ENCODE data around the gene TRMT2A. TPM values are rescaled to one million over a fixed set of nuclear protein-coding genes. Genes with fewer than 3 reads are reported as not detected.
A peak's percentile ranks its signal among the peaks of the same experiment; 100 is the strongest.

Gene TRMT2A
- total RNA-seq, 4 donors from 2014 or later, result 34.0 to 36.7 (median 35.0) TPM

GRCh38 chr22:20083157-20083890 lies 33.7 kb downstream of the TRMT2A start:
- 82% methylated on average over 10 of the region's 10 CpGs for WGBS
- Histone ChIP-seq H3K9me3 (no peaks in the 10 kb centered on the region), H3K4me1 (peaks cover 49 to 60% (median 53%) of the 10 kb centered on the region in 4 donors), H3K27me3 (no peaks in the 10 kb centered on the region), H3K36me3 (peaks cover 26 to 29% (median 28%) of the 10 kb centered on the region in 4 donors), H3K4me3 (no peak overlapping the region), H3K27ac (replicated peaks in 1 of 4) (peak overlapping the region in 1 of 4 donors; percentile 95)
- intact Hi-C loops (cut with DNase I), result loop anchor here (5.0 kb wide), 1 partner anchor 66 kb away; the partner anchor contains the start of gene ARVCF
- DNase-seq (ENCODE audit: extremely low spot score), result no peak
- TF ChIP-seq POLR2AphosphoS5 (IDR thresholded peaks at IDR 0.05) (no peak), POLR2A (IDR thresholded peaks at IDR 0.05; ENCODE audit: low read depth) (no peak), EP300 (IDR thresholded peaks at IDR 0.05) (no peak), CTCF (IDR thresholded peaks at IDR 0.05) (no peak)

- intact Hi-C loops (cut with DNase I), result loop anchor here (5.0 kb wide), 1 partner anchor 64 kb away; the partner anchor contains the start of gene ARVCF
- TF ChIP-seq CTCF (IDR thresholded peaks at IDR 0.05) (no peak), POLR2AphosphoS5 (IDR thresholded peaks at IDR 0.05) (no peak), POLR2A (IDR thresholded peaks at IDR 0.05; ENCODE audit: low read depth) (no peak), EP300 (IDR thresholded peaks at IDR 0.05) (no peak)
- Histone ChIP-seq H3K4me1 (peaks cover 49 to 60% (median 53%) of the 10 kb centered on the region in 4 donors), H3K27me3 (no peaks in the 10 kb centered on the region), H3K9me3 (no peaks in the 10 kb centered on the region), H3K36me3 (peaks cover 3 to 6% (median 5%) of the 10 kb centered on the region in 4 donors), H3K27ac (replicated peaks in 1 of 4) (peak overlapping the region; percentile 87 to 96 (median 92)), H3K4me3 (peak overlapping the region; percentile 78 to 89 (median 82))
- no peak for DNase-seq (ENCODE audit: extremely low spot score)
- WGBS, result 6% methylated on average over 25 of the region's 27 CpGs
These were observed 36.0 kb downstream of the TRMT2A start for GRCh38 chr22:20080776-20081654.

DNA sequence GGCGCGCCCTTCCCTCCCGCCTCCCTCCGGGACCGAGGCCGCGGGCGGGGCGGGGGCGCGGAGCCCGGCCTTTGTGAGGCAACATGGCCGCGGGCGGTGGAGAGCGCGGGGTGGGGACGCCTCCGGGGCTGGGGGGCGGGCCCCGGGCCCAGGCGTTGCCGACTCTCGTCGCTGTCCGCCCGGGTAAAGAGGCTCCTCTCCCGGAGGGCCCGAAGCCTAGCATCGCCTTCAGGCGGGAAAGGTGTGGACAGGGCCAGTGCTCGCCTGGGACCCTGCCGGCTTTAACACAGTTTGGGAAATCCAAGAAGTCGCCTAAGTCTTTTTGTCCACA lies 36.6 kb downstream of the TRMT2A start:
- TF ChIP-seq POLR2A (IDR thresholded peaks at IDR 0.05; ENCODE audit: low read depth), result no peak
- TF ChIP-seq POLR2AphosphoS5 (IDR thresholded peaks at IDR 0.05), result no peak
- no peak for TF ChIP-seq EP300 (IDR thresholded peaks at IDR 0.05)
- no peak for TF ChIP-seq CTCF (IDR thresholded peaks at IDR 0.05)
- intact Hi-C loops (cut with DNase I), result loop anchor here (5.0 kb wide), 1 partner anchor 63 kb away; the partner anchor contains the start of gene ARVCF
- Histone ChIP-seq H3K36me3 (no peaks in the 10 kb centered on the region), H3K27ac (replicated peaks in 1 of 4) (peak overlapping the region; percentile 87 to 96 (median 92)), H3K4me3 (peak overlapping the region; percentile 78 to 89 (median 82)), H3K9me3 (no peaks in the 10 kb centered on the region), H3K4me1 (peaks cover 49 to 56% (median 53%) of the 10 kb centered on the region in 4 donors), H3K27me3 (no peaks in the 10 kb centered on the region)
- no peak for DNase-seq (ENCODE audit: extremely low spot score)
- 0% methylated on average over 2 of the region's 34 CpGs for whole genome bisulfite sequencing

- intact Hi-C loops (cut with DNase I), result loop anchor here (5.0 kb wide), 1 partner anchor 63 kb away; the partner anchor contains the start of gene ARVCF
- peak; percentile 94 for DNase-seq (ENCODE audit: extremely low spot score)
- WGBS, result under 1% methylated on average over 39 of the region's 100 CpGs
These were observed 37.1 kb downstream of the TRMT2A start, which contains the start of gene DGCR8 for GRCh38 chr22:20079745-20080444. DGCR8 (plus strand) TSS chr22:20080241; CDS start chr22:20085964, 5,723 bp downstream.

More at GRCh38 chr22:20079745-20080444, 37.1 kb downstream of the TRMT2A start, which contains the start of gene DGCR8:
- Histone ChIP-seq H3K36me3 (no peaks in the 10 kb centered on the region), H3K4me3 (peak within 1 kb of the TSS; percentile 78 to 89 (median 82)), H3K4me1 (peaks cover 45 to 51% (median 50%) of the 10 kb centered on the region in 4 donors), H3K27ac (replicated peaks in 1 of 4) (peak within 1 kb of the TSS; percentile 87 to 96 (median 92)), H3K27me3 (no peaks in the 10 kb centered on the region), H3K9me3 (no peaks in the 10 kb centered on the region)
- TF ChIP-seq EP300 (IDR thresholded peaks at IDR 0.05) (no peak), CTCF (IDR thresholded peaks at IDR 0.05) (peak in 1 of 3 experiments; percentile 21), POLR2AphosphoS5 (IDR thresholded peaks at IDR 0.05) (peak; percentile 78 to 95), POLR2A (IDR thresholded peaks at IDR 0.05; ENCODE audit: low read depth) (no peak)

All from esophagus muscularis mucosa (tissue), 4 donors.